NT2/D1 (cell line): ENCODE data around the gene ELL2.

Experiments used
- SUZ12 ChIP-seq: IDR thresholded peaks from 2 replicates; pipeline ENCODE4 v1.6.1; 2011; ENCODE audit not compliant: insufficient read length, insufficient read depth; ENCODE audit errors: extremely low read depth
- YY1 ChIP-seq: IDR thresholded peaks from 2 replicates; pipeline ENCODE4 v1.6.1; 2011; ENCODE audit not compliant: insufficient read length, insufficient read depth
- ZNF274 ChIP-seq: IDR thresholded peaks from 2 replicates; pipeline ENCODE4 v1.6.1; 2011; ENCODE audit warnings: mild to moderate bottlenecking, low read depth, low read length

- TF ChIP-seq YY1 (no peak), ZNF274 (no peak), SUZ12 (no peak)
Observed at GRCh38 chr5:95879661-95880060, 82.0 kb downstream of the ELL2 start.
